PC-3 (cell line): ENCODE measurements around the gene POU2F1.

Experiments used
- CTCF ChIP-seq: fragments of 300-600 bp; sonication (generic); conservative IDR thresholded peaks from 2 replicates; pipeline ENCODE4 v1.5.1; 2017; ENCODE audit warnings: antibody characterized with exemption, low read depth, mild to moderate bottlenecking, low read length
- EZH2 ChIP-seq: fragments of 300-600 bp; sonication (generic); IDR thresholded peaks from one replicate; pipeline ENCODE4 v1.6.1; 2017; ENCODE audit warnings: antibody characterized with exemption, mild to moderate bottlenecking, low read length; ENCODE audit not compliant: unreplicated experiment

- TF ChIP-seq CTCF: no peak
- no peak for TF ChIP-seq EZH2
Measured at GRCh38 chr1:167237000-167237399, 16.3 kb downstream of the POU2F1 start.
